T-helper 2 cell treated with Interferon-gamma antibody and Interleukin-4, amounts not matched to agents 5 μg/mL and 100 μg/mL, for 36 hours (primary cell): ENCODE data around the gene PRDM15.

ENCODE experiments used
- DNase-seq: peaks from one replicate; pipeline ENCODE4 v3.0.0; 2021; ENCODE audit warnings: low spot score
- H3K27ac Mint-ChIP-seq: one replicate; pipeline ENCODE4 v1.8.0; 2021; ENCODE audit warnings: mild to moderate bottlenecking, mixed read lengths
- H3K27me3 Mint-ChIP-seq: one replicate; pipeline ENCODE4 v1.8.0; 2021; ENCODE audit warnings: low read depth, mixed read lengths
- H3K36me3 Mint-ChIP-seq: one replicate; pipeline ENCODE4 v1.8.0; 2021; ENCODE audit warnings: low read depth, mixed read lengths
- H3K4me1 Mint-ChIP-seq: one replicate; pipeline ENCODE4 v1.8.0; 2021; ENCODE audit warnings: low read depth, mixed read lengths
- H3K4me3 Mint-ChIP-seq: one replicate; pipeline ENCODE4 v1.8.0; 2022; ENCODE audit warnings: mild to moderate bottlenecking, moderate library complexity, mixed read lengths
- H3K9me3 Mint-ChIP-seq: one replicate; pipeline ENCODE4 v1.8.0; 2021; ENCODE audit warnings: mixed read lengths

PRDM15 gene

GRCh38 chr21:41763996-41764395, 115.1 kb downstream of the PRDM15 start:
- Mint-ChIP-seq H3K4me3 (no peak overlapping the region), H3K9me3 (no peaks in the 10 kb centered on the region), H3K27me3 (peaks cover 79% of the 10 kb centered on the region), H3K27ac (no peak overlapping the region), H3K36me3 (peaks cover 4% of the 10 kb centered on the region), H3K4me1 (peaks cover 23% of the 10 kb centered on the region)
- no peak for DNase-seq

- Mint-ChIP-seq H3K4me1 (peaks cover 18% of the 10 kb centered on the region), H3K27ac (no peak overlapping the region), H3K27me3 (peaks cover 74% of the 10 kb centered on the region), H3K4me3 (no peak overlapping the region), H3K36me3 (peaks cover 4% of the 10 kb centered on the region), H3K9me3 (no peaks in the 10 kb centered on the region)
- DNase-seq: no peak
These were observed 115.7 kb downstream of the PRDM15 start for GRCh38 chr21:41763398-41763931.

GRCh38 chr21:41762753-41763152, 116.4 kb downstream of the PRDM15 start:
- no peak for DNase-seq
- Mint-ChIP-seq H3K27me3 (peaks cover 67% of the 10 kb centered on the region), H3K9me3 (no peaks in the 10 kb centered on the region), H3K4me1 (peaks cover 10% of the 10 kb centered on the region), H3K4me3 (no peak overlapping the region), H3K36me3 (peaks cover 4% of the 10 kb centered on the region), H3K27ac (no peak overlapping the region)

GRCh38 chr21:41761934-41762635, 117.1 kb downstream of the PRDM15 start:
- H3K4me1 Mint-ChIP-seq: peaks cover 4% of the 10 kb centered on the region
- H3K27ac Mint-ChIP-seq: no peak overlapping the region
- peaks cover under 1% of the 10 kb centered on the region for H3K36me3 Mint-ChIP-seq
- DNase-seq: no peak
- no peak overlapping the region for H3K4me3 Mint-ChIP-seq
- H3K27me3 Mint-ChIP-seq: peaks cover 60% of the 10 kb centered on the region
- H3K9me3 Mint-ChIP-seq: no peaks in the 10 kb centered on the region

- H3K27ac Mint-ChIP-seq: no peak overlapping the region
- no peaks in the 10 kb centered on the region for H3K36me3 Mint-ChIP-seq
- no peak overlapping the region for H3K4me3 Mint-ChIP-seq
- peaks cover 3% of the 10 kb centered on the region for H3K4me1 Mint-ChIP-seq
- no peaks in the 10 kb centered on the region for H3K9me3 Mint-ChIP-seq
- H3K27me3 Mint-ChIP-seq: peaks cover 59% of the 10 kb centered on the region
- DNase-seq: no peak
These were observed 117.8 kb downstream of the PRDM15 start for GRCh38 chr21:41761211-41761933.

- Mint-ChIP-seq H3K9me3 (no peaks in the 10 kb centered on the region), H3K36me3 (no peaks in the 10 kb centered on the region), H3K27ac (no peak overlapping the region), H3K27me3 (peaks cover 53% of the 10 kb centered on the region), H3K4me3 (no peak overlapping the region), H3K4me1 (peaks cover 3% of the 10 kb centered on the region)
- DNase-seq: no peak
These were observed 118.7 kb downstream of the PRDM15 start for GRCh38 chr21:41760411-41760810.

- Mint-ChIP-seq H3K4me3 (no peak overlapping the region), H3K27me3 (peaks cover 48% of the 10 kb centered on the region), H3K4me1 (peaks cover 3% of the 10 kb centered on the region), H3K36me3 (no peaks in the 10 kb centered on the region), H3K27ac (no peak overlapping the region), H3K9me3 (no peaks in the 10 kb centered on the region)
- no peak for DNase-seq
These were observed 119.2 kb downstream of the PRDM15 start for GRCh38 chr21:41759926-41760325.

GRCh38 chr21:41759214-41759840, 119.8 kb downstream of the PRDM15 start:
- Mint-ChIP-seq H3K4me1 (peaks cover 3% of the 10 kb centered on the region), H3K27ac (no peak overlapping the region), H3K9me3 (no peaks in the 10 kb centered on the region), H3K27me3 (peaks cover 42% of the 10 kb centered on the region), H3K36me3 (no peaks in the 10 kb centered on the region), H3K4me3 (no peak overlapping the region)
- DNase-seq: no peak

GRCh38 chr21:41758550-41758949, 120.6 kb downstream of the PRDM15 start:
- Mint-ChIP-seq H3K36me3 (no peaks in the 10 kb centered on the region), H3K9me3 (no peaks in the 10 kb centered on the region), H3K4me3 (no peak overlapping the region), H3K27ac (no peak overlapping the region), H3K4me1 (peaks cover 3% of the 10 kb centered on the region), H3K27me3 (peaks cover 39% of the 10 kb centered on the region)
- no peak for DNase-seq

GRCh38 chr21:41755934-41756773, 123.0 kb downstream of the PRDM15 start:
- no peak overlapping the region for H3K27ac Mint-ChIP-seq
- no peak overlapping the region for H3K4me3 Mint-ChIP-seq
- peaks cover 17% of the 10 kb centered on the region for H3K27me3 Mint-ChIP-seq
- H3K9me3 Mint-ChIP-seq: no peaks in the 10 kb centered on the region
- no peaks in the 10 kb centered on the region for H3K36me3 Mint-ChIP-seq
- no peak for DNase-seq
- H3K4me1 Mint-ChIP-seq: no peaks in the 10 kb centered on the region

GRCh38 chr21:41755258-41755933, 123.7 kb downstream of the PRDM15 start:
- no peak for DNase-seq
- Mint-ChIP-seq H3K9me3 (no peaks in the 10 kb centered on the region), H3K27me3 (peaks cover 9% of the 10 kb centered on the region), H3K4me1 (no peaks in the 10 kb centered on the region), H3K27ac (no peak overlapping the region), H3K36me3 (no peaks in the 10 kb centered on the region), H3K4me3 (no peak overlapping the region)

- peaks cover under 1% of the 10 kb centered on the region for H3K27me3 Mint-ChIP-seq
- H3K36me3 Mint-ChIP-seq: no peaks in the 10 kb centered on the region
- no peak overlapping the region for H3K4me3 Mint-ChIP-seq
- H3K4me1 Mint-ChIP-seq: no peaks in the 10 kb centered on the region
- no peak overlapping the region for H3K27ac Mint-ChIP-seq
- no peak for DNase-seq
- H3K9me3 Mint-ChIP-seq: no peaks in the 10 kb centered on the region
These were observed 124.7 kb downstream of the PRDM15 start for GRCh38 chr21:41754479-41754891.
